ENCODE results near the gene FBXO34. TPM values are rescaled to one million over a fixed set of nuclear protein-coding genes. Genes with fewer than 3 reads are reported as not detected.
"Not testable (repeated sequence)": the region's sequence is repeated elsewhere in the genome, so short reads cannot be mapped to it uniquely, and the experiment has no call there.

The FBXO34 gene
- total RNA-seq, 4 donors from 2014 or later = 26.2 to 55.9 (median 40.7) TPM

DNA sequence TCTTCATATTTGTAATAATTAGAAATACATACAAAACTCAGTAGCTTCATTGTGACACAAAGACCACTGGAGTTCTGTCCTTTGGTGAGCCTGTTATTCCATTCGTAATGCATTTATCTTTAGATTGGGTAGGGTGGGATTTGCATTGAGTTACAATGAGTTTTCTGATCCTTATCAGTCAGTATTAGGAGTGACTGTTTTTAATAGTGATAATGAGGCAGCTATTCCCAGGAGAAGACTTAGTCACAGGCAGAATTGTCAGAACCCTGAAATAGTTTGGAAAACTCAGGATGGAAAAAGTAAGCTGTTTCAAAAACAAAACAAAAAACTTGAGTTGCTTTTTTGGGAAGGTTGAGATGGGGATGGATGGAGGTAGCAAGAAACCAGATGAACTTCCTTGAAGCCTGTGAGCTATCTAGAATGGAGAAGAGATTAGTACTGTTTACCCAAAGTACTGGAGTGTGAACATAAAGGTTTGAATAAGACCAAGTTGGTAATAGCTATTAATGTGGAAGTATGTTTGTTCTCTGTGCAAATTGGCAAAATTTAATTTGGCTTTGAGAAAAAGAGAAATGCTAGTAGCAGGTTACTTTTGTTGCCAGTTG, 38.6 kb downstream of the FBXO34 start:
- peak overlapping the region in 3 of 4 donors; percentile 7 to 10 (median 8) for H3K27ac ChIP-seq
- ATAC-seq = no peak
- intact Hi-C loops (cut with DNase I; ENCODE audit: low total_unique reads) = no loop called here

DNA sequence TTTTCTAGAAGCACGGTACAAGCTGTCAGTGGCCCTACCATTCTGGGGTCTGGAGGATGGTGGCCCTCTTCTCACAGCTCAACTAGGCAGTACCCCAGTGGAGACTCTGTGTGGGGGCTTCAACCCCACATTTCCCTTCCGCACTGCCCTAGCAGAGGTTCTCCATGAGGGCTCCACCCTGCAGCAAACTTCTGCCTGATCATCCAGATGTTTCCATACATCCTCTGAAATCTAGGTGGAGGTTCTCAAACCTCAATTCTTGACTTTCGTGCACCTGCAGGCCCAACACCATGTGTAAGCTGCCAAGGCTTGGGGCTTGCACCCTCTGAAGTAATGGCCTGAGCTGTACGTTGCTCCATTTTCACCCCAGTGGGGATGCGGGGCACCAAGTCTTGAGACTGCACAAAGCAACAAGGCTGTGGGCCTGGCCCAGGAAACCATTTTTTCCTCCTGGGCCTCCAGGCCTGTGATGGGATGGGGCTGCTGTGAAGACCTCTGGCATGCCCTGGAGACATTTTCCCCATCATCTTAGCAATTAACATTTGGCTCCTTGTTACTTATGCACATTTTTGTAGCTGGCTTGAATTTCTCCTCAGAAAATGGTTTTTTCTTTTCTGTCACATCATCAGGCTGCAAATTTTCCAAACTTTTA, 41.3 kb downstream of the FBXO34 start:
- in situ Hi-C loops (cut with MboI; ENCODE audit: low sequenced_read_pairs in 4 of 4) = not testable (repeated sequence)

More for the DNA sequence above, 38.6 kb downstream of the FBXO34 start:
- Histone ChIP-seq H3K36me3 (no peaks in the 10 kb centered on the region), H3K4me3 (no peak overlapping the region), H3K4me1 (peaks cover 46 to 58% of the 10 kb centered on the region in 2 donors), H3K9me3 (no peaks in the 10 kb centered on the region), H3K27me3 (no peaks in the 10 kb centered on the region)
- in situ Hi-C loops (cut with MboI; ENCODE audit: low sequenced_read_pairs in 4 of 4) = no loop called here
- no peak for TF ChIP-seq POLR2A (IDR thresholded peaks at IDR 0.05)
- TF ChIP-seq, protein P1, sequence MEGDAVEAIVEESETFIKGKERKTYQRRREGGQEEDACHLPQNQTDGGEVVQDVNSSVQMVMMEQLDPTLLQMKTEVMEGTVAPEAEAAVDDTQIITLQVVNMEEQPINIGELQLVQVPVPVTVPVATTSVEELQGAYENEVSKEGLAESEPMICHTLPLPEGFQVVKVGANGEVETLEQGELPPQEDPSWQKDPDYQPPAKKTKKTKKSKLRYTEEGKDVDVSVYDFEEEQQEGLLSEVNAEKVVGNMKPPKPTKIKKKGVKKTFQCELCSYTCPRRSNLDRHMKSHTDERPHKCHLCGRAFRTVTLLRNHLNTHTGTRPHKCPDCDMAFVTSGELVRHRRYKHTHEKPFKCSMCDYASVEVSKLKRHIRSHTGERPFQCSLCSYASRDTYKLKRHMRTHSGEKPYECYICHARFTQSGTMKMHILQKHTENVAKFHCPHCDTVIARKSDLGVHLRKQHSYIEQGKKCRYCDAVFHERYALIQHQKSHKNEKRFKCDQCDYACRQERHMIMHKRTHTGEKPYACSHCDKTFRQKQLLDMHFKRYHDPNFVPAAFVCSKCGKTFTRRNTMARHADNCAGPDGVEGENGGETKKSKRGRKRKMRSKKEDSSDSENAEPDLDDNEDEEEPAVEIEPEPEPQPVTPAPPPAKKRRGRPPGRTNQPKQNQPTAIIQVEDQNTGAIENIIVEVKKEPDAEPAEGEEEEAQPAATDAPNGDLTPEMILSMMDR (IDR thresholded peaks at IDR 0.05 in 4 of 5, conservative IDR thresholded peaks at IDR 0.05 in 1 of 5) = no peak
- no peak for DNase-seq

GRCh38 chr14:55313480-55313879, 42.3 kb downstream of the FBXO34 start:
- Histone ChIP-seq H3K27me3 (no peaks in the 10 kb centered on the region), H3K27ac (peak overlapping the region in 1 of 4 donors; percentile 32), H3K4me3 (no peak overlapping the region), H3K36me3 (peaks cover 0 to under 1% of the 10 kb centered on the region in 2 donors), H3K9me3 (no peaks in the 10 kb centered on the region), H3K4me1 (peaks cover 54 to 60% of the 10 kb centered on the region in 2 donors)
- intact Hi-C loops (cut with DNase I; ENCODE audit: low total_unique reads) = no loop called here
- no peak for DNase-seq
- ATAC-seq = no peak
- in situ Hi-C loops (cut with MboI; ENCODE audit: low sequenced_read_pairs in 4 of 4) = no loop called here
- no peak for TF ChIP-seq POLR2A (IDR thresholded peaks at IDR 0.05)
- TF ChIP-seq, protein P1 (IDR thresholded peaks at IDR 0.05 in 4 of 5, conservative IDR thresholded peaks at IDR 0.05 in 1 of 5) = no peak

More for the DNA sequence above, 41.3 kb downstream of the FBXO34 start:
- H3K36me3 ChIP-seq; DNase-seq; H3K27me3 ChIP-seq; H3K27ac ChIP-seq; H3K9me3 ChIP-seq; H3K4me3 ChIP-seq; ATAC-seq; intact Hi-C loops (cut with DNase I; ENCODE audit: low total_unique reads): not testable (repeated sequence)
- peaks cover 60 to 66% of the 10 kb centered on the region in 2 donors for H3K4me1 ChIP-seq

DNA sequence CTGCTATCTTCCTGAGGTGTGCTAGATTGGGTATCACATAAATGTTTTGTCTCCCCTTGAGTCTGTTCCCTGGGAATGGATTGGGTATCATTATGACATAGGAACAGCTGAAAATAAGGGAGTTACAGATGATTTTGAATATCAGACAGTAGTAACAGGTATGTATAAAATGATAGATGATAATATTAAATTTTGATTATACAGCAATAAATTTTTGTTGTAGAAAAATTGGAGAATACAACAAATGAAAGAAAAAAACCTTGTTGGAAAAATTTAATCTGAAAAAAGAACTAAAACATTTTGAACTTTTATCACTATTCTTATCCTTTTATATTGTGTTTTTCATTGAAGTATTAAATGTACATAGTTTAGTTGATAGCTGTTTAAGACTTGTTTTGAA, 43.2 kb downstream of the FBXO34 start:
- DNase-seq (no peak), ATAC-seq (no peak)
- peaks cover 0 to 4% of the 10 kb centered on the region in 2 donors for H3K36me3 ChIP-seq
- no peak overlapping the region for H3K4me3 ChIP-seq
- in situ Hi-C loops (cut with MboI; ENCODE audit: low sequenced_read_pairs in 4 of 4) = no loop called here
- H3K27me3 ChIP-seq = no peaks in the 10 kb centered on the region
- peak overlapping the region in 3 of 4 donors; percentile 21 to 41 (median 25) for H3K27ac ChIP-seq
- peaks cover 46 to 54% of the 10 kb centered on the region in 2 donors for H3K4me1 ChIP-seq
- intact Hi-C loops (cut with DNase I; ENCODE audit: low total_unique reads) = no loop called here
- no peaks in the 10 kb centered on the region for H3K9me3 ChIP-seq
- TF ChIP-seq, protein P1 (IDR thresholded peaks at IDR 0.05 in 4 of 5, conservative IDR thresholded peaks at IDR 0.05 in 1 of 5) = no peak
- no peak for TF ChIP-seq POLR2A (IDR thresholded peaks at IDR 0.05)

DNA sequence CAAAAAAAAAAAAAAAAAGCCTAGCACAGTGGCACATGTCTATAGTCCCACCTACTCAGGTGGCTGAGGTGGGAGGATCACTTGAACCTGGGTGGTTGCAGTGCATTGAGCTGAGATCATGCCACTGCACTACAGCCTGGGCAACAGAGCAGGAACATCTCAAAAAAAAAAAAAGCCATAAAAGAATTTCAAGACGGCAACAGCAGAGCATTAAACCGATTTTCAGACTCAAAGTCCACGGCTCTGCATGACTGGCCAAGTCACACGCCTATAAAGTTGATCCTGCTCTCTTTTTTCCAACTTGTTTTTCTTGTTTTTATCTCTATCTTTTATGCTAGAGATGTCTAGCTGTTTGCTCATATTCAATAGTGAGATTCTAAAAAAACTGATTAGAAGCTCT, 45.3 kb downstream of the FBXO34 start:
- ATAC-seq = no peak
- intact Hi-C loops (cut with DNase I; ENCODE audit: low total_unique reads) = no loop called here
- Histone ChIP-seq H3K4me3 (no peak overlapping the region), H3K4me1 (peaks cover 31 to 45% of the 10 kb centered on the region in 2 donors), H3K27ac (peak overlapping the region; percentile 24 to 50 (median 40)), H3K36me3 (peaks cover 0 to 4% of the 10 kb centered on the region in 2 donors), H3K9me3 (no peaks in the 10 kb centered on the region), H3K27me3 (no peaks in the 10 kb centered on the region)
- TF ChIP-seq, protein P1 (IDR thresholded peaks at IDR 0.05 in 4 of 5, conservative IDR thresholded peaks at IDR 0.05 in 1 of 5) = no peak
- no peak for TF ChIP-seq POLR2A (IDR thresholded peaks at IDR 0.05)
- in situ Hi-C loops (cut with MboI; ENCODE audit: low sequenced_read_pairs in 4 of 4) = no loop called here
- no peak for DNase-seq
